PC-9 (cell line): ENCODE data around the gene CBLL2. TPM values are rescaled to one million over a fixed set of nuclear protein-coding genes. Genes with fewer than 3 reads are reported as not detected.

Experiments
- BruUV-seq: library from RNA; stranded (reverse); fragments of 400-500 nt; replicated peaks from 2 replicates; lab custom pipeline; 2021; lab: Mats Ljungman, UMichigan
- CTCF ChIA-PET: fragments of 300-600 bp; sonication (Branson Sonifier 250); formaldehyde crosslinking; loops from one replicate; lab custom pipeline; 2022; ENCODE audit warnings: antibody characterized with exemption; lab: Charles Lee
- POLR2A ChIA-PET: fragments of 300-600 bp; sonication (Branson Sonifier 250); formaldehyde crosslinking; loops from one replicate; lab custom pipeline; 2022; ENCODE audit warnings: antibody characterized with exemption; ENCODE audit not compliant: unreplicated experiment; lab: Charles Lee
- DNase-seq, 2 experiments: peaks; one replicate each; pipeline versions ENCODE4 v3.0.0 to v3.0.0-alpha.2; 2015 to 2022; ENCODE audit warnings: mixed read lengths in 1 of 2
- H2AFZ ChIP-seq: fragments of 200-600 bp; sonication (generic); 2 replicates; pipeline ENCODE4 v1.8.1; 2017; ENCODE audit warnings: antibody characterized with exemption
- H3F3A ChIP-seq: fragments of 200-600 bp; sonication (generic); 2 replicates; pipeline ENCODE4 v1.8.1; 2017; ENCODE audit warnings: antibody characterized with exemption, mild to moderate bottlenecking, low read depth; ENCODE audit not compliant: insufficient read depth
- H3K27ac ChIP-seq: fragments of 200-600 bp; sonication (generic); 2 replicates; pipeline ENCODE4 v1.6.1; 2016; ENCODE audit warnings: mixed run types
- H3K27me3 ChIP-seq: fragments of 200-600 bp; sonication (generic); 2 replicates; pipeline ENCODE4 v1.6.1; 2016; ENCODE audit warnings: low read depth, mixed run types; ENCODE audit not compliant: insufficient read depth
- H3K36me3 ChIP-seq: fragments of 200-600 bp; sonication (generic); 2 replicates; pipeline ENCODE4 v1.6.1; 2016; ENCODE audit warnings: low read depth, mixed run types
- H3K4me1 ChIP-seq: fragments of 200-600 bp; sonication (generic); replicated peaks from 2 replicates; pipeline ENCODE4 v1.6.1; 2016; ENCODE audit warnings: mixed run types; ENCODE audit not compliant: insufficient read depth
- H3K4me2 ChIP-seq: fragments of 200-600 bp; sonication (generic); 2 replicates; pipeline ENCODE4 v1.6.1; 2017; ENCODE audit warnings: mixed run types
- H3K4me3 ChIP-seq: fragments of 200-600 bp; sonication (generic); 2 replicates; pipeline ENCODE4 v1.6.1; 2016; ENCODE audit warnings: mixed run types
- H3K79me2 ChIP-seq: fragments of 200-600 bp; sonication (generic); 2 replicates; pipeline ENCODE4 v1.6.1; 2017; ENCODE audit warnings: low read depth, mixed run types
- H3K9me2 ChIP-seq: fragments of 200-600 bp; sonication (generic); 2 replicates; pipeline ENCODE4 v1.8.1; 2017; ENCODE audit warnings: mild to moderate bottlenecking; ENCODE audit not compliant: insufficient read depth
- H3K9me3 ChIP-seq: fragments of 200-600 bp; sonication (generic); 2 replicates; pipeline ENCODE4 v1.8.1; 2016; ENCODE audit warnings: low read depth; ENCODE audit not compliant: insufficient read depth
- H4K20me1 ChIP-seq: fragments of 200-600 bp; sonication (generic); 2 replicates; pipeline ENCODE4 v1.8.1; 2017; ENCODE audit not compliant: insufficient read depth
- EZH2 ChIP-seq: fragments of 200-600 bp; sonication (generic); IDR thresholded peaks from 2 replicates; pipeline ENCODE4 v1.8.0; 2017; ENCODE audit warnings: antibody characterized with exemption, low read depth
- intact Hi-C: fragments of 100-400 bp; cut with micrococcal nuclease; formaldehyde crosslinking; loops from one replicate; pipeline ENCODE4 v1.10.0; 2022; ENCODE audit not compliant: unreplicated experiment
- total RNA-seq: library from RNA; stranded (reverse); gene quantifications from 2 replicates; pipeline ENCODE4 v1.2.3, GENCODE V29; 2021
- TF ChIP-seq, protein P1 (sequence below): fragments of 200-600 bp; sonication (generic); conservative IDR thresholded peaks from 2 replicates; pipeline ENCODE4 v1.6.1; 2017; ENCODE audit warnings: mixed run types, antibody characterized with exemption, mild to moderate bottlenecking, moderate library complexity

The CBLL2 gene
- total RNA-seq, 1 experiment from 2014 or later: not detected

DNA sequence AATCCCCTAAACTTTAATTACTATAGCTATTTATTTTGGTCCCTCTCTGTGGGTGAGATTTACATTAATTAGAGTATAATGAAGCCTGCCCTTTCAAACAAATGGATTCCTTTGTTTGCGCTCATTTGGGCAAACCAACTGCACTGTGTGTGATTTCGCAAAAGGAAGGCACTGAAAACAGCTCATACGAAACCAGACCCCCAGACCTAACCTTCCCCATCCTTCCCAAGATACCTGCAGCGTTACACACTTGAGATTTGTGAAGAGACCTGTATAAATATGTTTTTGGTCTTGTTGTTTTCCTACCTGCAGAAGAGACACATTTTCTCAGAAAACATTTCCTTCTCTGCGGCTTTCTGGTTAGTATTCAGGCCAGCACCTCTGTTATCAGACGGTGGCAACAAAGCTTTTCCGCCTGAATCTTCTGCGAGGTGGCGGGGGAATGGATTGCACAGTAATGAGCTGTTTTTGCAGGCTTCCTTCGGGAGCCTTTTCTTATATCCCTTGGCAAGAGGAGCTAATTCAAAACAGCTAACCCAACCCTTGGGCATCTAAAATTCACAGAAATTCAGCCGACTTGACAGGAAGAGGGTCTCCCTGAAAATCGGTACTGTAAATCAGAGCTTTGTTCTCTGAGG is 47.6 kb downstream of the CBLL2 start:
- H4K20me1 ChIP-seq: no peaks in the 10 kb centered on the region
- no peaks in the 10 kb centered on the region for H3K9me3 ChIP-seq
- no peaks in the 10 kb centered on the region for H3F3A ChIP-seq
- H3K4me2 ChIP-seq: no peak overlapping the region
- no peaks in the 10 kb centered on the region for H3K9me2 ChIP-seq
- CTCF ChIA-PET: no interaction called here
- H3K36me3 ChIP-seq: no peaks in the 10 kb centered on the region
- TF ChIP-seq, protein P1, sequence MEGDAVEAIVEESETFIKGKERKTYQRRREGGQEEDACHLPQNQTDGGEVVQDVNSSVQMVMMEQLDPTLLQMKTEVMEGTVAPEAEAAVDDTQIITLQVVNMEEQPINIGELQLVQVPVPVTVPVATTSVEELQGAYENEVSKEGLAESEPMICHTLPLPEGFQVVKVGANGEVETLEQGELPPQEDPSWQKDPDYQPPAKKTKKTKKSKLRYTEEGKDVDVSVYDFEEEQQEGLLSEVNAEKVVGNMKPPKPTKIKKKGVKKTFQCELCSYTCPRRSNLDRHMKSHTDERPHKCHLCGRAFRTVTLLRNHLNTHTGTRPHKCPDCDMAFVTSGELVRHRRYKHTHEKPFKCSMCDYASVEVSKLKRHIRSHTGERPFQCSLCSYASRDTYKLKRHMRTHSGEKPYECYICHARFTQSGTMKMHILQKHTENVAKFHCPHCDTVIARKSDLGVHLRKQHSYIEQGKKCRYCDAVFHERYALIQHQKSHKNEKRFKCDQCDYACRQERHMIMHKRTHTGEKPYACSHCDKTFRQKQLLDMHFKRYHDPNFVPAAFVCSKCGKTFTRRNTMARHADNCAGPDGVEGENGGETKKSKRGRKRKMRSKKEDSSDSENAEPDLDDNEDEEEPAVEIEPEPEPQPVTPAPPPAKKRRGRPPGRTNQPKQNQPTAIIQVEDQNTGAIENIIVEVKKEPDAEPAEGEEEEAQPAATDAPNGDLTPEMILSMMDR: no peak
- no peak for TF ChIP-seq EZH2
- H3K4me1 ChIP-seq: peaks cover 5% of the 10 kb centered on the region
- H3K27ac ChIP-seq: no peak overlapping the region
- no peaks in the 10 kb centered on the region for H3K27me3 ChIP-seq
- H3K79me2 ChIP-seq: no peaks in the 10 kb centered on the region
- no TSS peak for BruUV-seq
- POLR2A ChIA-PET: interaction anchor here (0.7 kb wide), 1 partner anchor 185 kb away, joined by 3 read pairs; no protein-coding TSS in a partner anchor
- no peak overlapping the region for H3K4me3 ChIP-seq
- intact Hi-C loops: no loop called here
- no peak overlapping the region for H2AFZ ChIP-seq
- no peak for DNase-seq

DNA sequence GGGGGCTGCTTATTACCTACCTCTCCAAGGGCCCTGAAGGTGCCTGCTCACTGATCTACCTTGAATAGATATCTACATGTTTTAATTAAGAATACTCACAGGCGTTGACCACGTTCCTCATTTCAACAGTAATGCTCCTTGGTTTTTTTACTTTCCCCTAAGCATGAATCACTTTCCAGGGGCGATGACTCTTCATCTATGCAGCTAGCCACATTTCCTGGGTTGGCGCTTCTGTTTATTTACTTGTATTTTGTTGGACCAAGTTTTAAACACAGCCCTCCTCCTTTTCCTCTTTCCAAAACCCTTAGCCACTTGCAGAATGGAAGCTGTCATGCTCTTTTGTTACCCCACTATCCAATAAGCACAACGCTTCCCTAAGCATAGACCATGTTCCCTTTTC is 50.8 kb downstream of the CBLL2 start:
- DNase-seq: peak; percentile 1 to 38
- Histone ChIP-seq H3K36me3 (no peaks in the 10 kb centered on the region), H3K27me3 (no peaks in the 10 kb centered on the region), H3K4me2 (peak overlapping the region; percentile 56; the same call in 1 of the 2 replicates), H3K9me3 (no peaks in the 10 kb centered on the region), H3K27ac (peak overlapping the region; percentile 49; the same call in 1 of the 2 replicates), H3F3A (no peaks in the 10 kb centered on the region), H3K79me2 (no peaks in the 10 kb centered on the region), H2AFZ (peak overlapping the region; percentile 39; the same call in 1 of the 2 replicates), H3K9me2 (no peaks in the 10 kb centered on the region), H3K4me1 (peaks cover 5% of the 10 kb centered on the region), H4K20me1 (no peaks in the 10 kb centered on the region), H3K4me3 (no peak overlapping the region)
- no TSS peak for BruUV-seq
- TF ChIP-seq, protein P1: no peak
- TF ChIP-seq EZH2: no peak
- ChIA-PET CTCF (no interaction called here), POLR2A (interaction anchor here (0.6 kb wide), 1 partner anchor 297 kb away, joined by 3 read pairs; no protein-coding TSS in a partner anchor)
- intact Hi-C loops: no loop called here

Other genes starting within 250 kb of the CBLL2 start
- 2.1 and 3.5 TPM in 2 replicates for gene PHEX, start 240.6 kb upstream of the CBLL2 start, total RNA-seq